Tibial artery (tissue), 4 donors: ENCODE measurements around the gene BUD23.
A peak's percentile ranks its signal among the peaks of the same experiment; 100 is the strongest.

ENCODE experiments used
- DNase-seq, 2 donors: peaks; one replicate each; pipeline ENCODE4 v3.0.0-alpha.2; 2019
- H3K27ac ChIP-seq, 2 donors: fragments of 200-600 bp; sonication (generic) in 1 of 2; 1 replicate in 1 of 2; 2 replicates in 1 of 2; pipeline ENCODE4 v1.5.1; 2018 to 2019; ENCODE audit warnings: mild to moderate bottlenecking in 1 of 2
- H3K27me3 ChIP-seq, 2 donors: fragments of 200-600 bp; sonication (generic) in 1 of 2; one replicate each; pipeline versions ENCODE4 v1.5.1 to v1.6.0; 2016 to 2019
- H3K36me3 ChIP-seq, 3 donors: fragments of 200-600 bp; sonication (generic) in 2 of 3; one replicate each; pipeline ENCODE4 v1.5.1; 2016 to 2019; ENCODE audit warnings: mild to moderate bottlenecking in 2 of 3
- H3K4me1 ChIP-seq, 4 donors: fragments of 200-600 bp; sonication (generic) in 2 of 4; 1 replicate in 3 of 4; 2 replicates in 1 of 4; pipeline ENCODE4 v1.5.1; 2016 to 2019
- H3K4me3 ChIP-seq, 2 donors: fragments of 200-600 bp; sonication (generic) in 1 of 2; 1 replicate in 1 of 2; 2 replicates in 1 of 2; pipeline ENCODE4 v1.5.1; 2018 to 2019; ENCODE audit warnings: mild to moderate bottlenecking in 2 of 2
- H3K9me3 ChIP-seq, 3 donors: fragments of 200-600 bp; sonication (generic) in 1 of 3; one replicate each; pipeline ENCODE4 v1.5.1; 2016 to 2019
- CTCF ChIP-seq, 2 experiments: fragments of 200-600 bp in 1 of 2; fragments of 450-650 bp in 1 of 2; IDR thresholded peaks; one replicate each; pipeline ENCODE4 v1.5.1; 2017 to 2019; ENCODE audit warnings: antibody characterized with exemption in 2 of 2, mild to moderate bottlenecking in 1 of 2, moderate library complexity in 1 of 2
- intact Hi-C: fragments of 100-400 bp; cut with DNase I; formaldehyde crosslinking; loops from one replicate; pipeline ENCODE4 v1.15.0; 2023; ENCODE audit warnings: low total_unique reads

Gene BUD23

GRCh38 chr7:73679709-73680108 is 3.7 kb upstream of the BUD23 start:
- no peak overlapping the region for H3K27ac ChIP-seq
- intact Hi-C loops, result loop anchor here (5.0 kb wide), 1 partner anchor 43 kb away; no protein-coding TSS in a partner anchor
- peaks cover 4 to 24% (median 17%) of the 10 kb centered on the region in 3 donors for H3K36me3 ChIP-seq
- no peak overlapping the region for H3K4me3 ChIP-seq
- peaks cover 0 to 35% (median 27%) of the 10 kb centered on the region in 4 donors for H3K4me1 ChIP-seq
- DNase-seq, result no peak
- TF ChIP-seq CTCF (IDR thresholded peaks at IDR 0.05), result no peak
- no peaks in the 10 kb centered on the region for H3K9me3 ChIP-seq
- no peaks in the 10 kb centered on the region for H3K27me3 ChIP-seq

- H3K27ac ChIP-seq, result no peak overlapping the region
- H3K9me3 ChIP-seq, result no peaks in the 10 kb centered on the region
- peaks cover 4 to 24% (median 17%) of the 10 kb centered on the region in 3 donors for H3K36me3 ChIP-seq
- H3K4me1 ChIP-seq, result peaks cover 0 to 37% (median 28%) of the 10 kb centered on the region in 4 donors
- intact Hi-C loops, result loop anchor here (5.0 kb wide), 1 partner anchor 42 kb away; no protein-coding TSS in a partner anchor
- H3K27me3 ChIP-seq, result no peaks in the 10 kb centered on the region
- no peak overlapping the region for H3K4me3 ChIP-seq
- DNase-seq, result no peak
- TF ChIP-seq CTCF (IDR thresholded peaks at IDR 0.05), result no peak
Measured at GRCh38 chr7:73680501-73680900, 2.9 kb upstream of the BUD23 start.

GRCh38 chr7:73681031-73681430 is 2.4 kb upstream of the BUD23 start:
- Histone ChIP-seq H3K27ac (no peak overlapping the region), H3K4me1 (peaks cover 0 to 37% (median 28%) of the 10 kb centered on the region in 4 donors), H3K36me3 (peaks cover 4 to 24% (median 17%) of the 10 kb centered on the region in 3 donors), H3K4me3 (no peak overlapping the region), H3K27me3 (no peaks in the 10 kb centered on the region), H3K9me3 (no peaks in the 10 kb centered on the region)
- no peak for TF ChIP-seq CTCF (IDR thresholded peaks at IDR 0.05)
- no peak for DNase-seq
- intact Hi-C loops, result loop anchor here (5.0 kb wide), 1 partner anchor 41 kb away; no protein-coding TSS in a partner anchor

GRCh38 chr7:73682745-73683055 is 697 bp upstream of the BUD23 start:
- Histone ChIP-seq H3K9me3 (no peaks in the 10 kb centered on the region), H3K36me3 (peaks cover 14 to 37% (median 20%) of the 10 kb centered on the region in 3 donors), H3K4me3 (peak overlapping the region; percentile 87 to 98), H3K4me1 (peaks cover 0 to 37% (median 28%) of the 10 kb centered on the region in 4 donors), H3K27ac (peak overlapping the region; percentile 81 to 93), H3K27me3 (no peaks in the 10 kb centered on the region)
- intact Hi-C loops, result loop anchor here (5.0 kb wide), 1 partner anchor 40 kb away; no protein-coding TSS in a partner anchor
- no peak for TF ChIP-seq CTCF (IDR thresholded peaks at IDR 0.05)
- no peak for DNase-seq

GRCh38 chr7:73683788-73684693 is 644 bp downstream of the BUD23 start:
- no peak for DNase-seq
- TF ChIP-seq CTCF (IDR thresholded peaks at IDR 0.05), result no peak
- Histone ChIP-seq H3K27me3 (no peaks in the 10 kb centered on the region), H3K27ac (peak overlapping the region; percentile 81 to 93), H3K9me3 (no peaks in the 10 kb centered on the region), H3K4me1 (peaks cover 0 to 37% (median 28%) of the 10 kb centered on the region in 4 donors), H3K4me3 (peak overlapping the region; percentile 87 to 98), H3K36me3 (peaks cover 14 to 37% (median 20%) of the 10 kb centered on the region in 3 donors)
- intact Hi-C loops, result loop anchor here (5.0 kb wide), 1 partner anchor 38 kb away; no protein-coding TSS in a partner anchor
